Gastrocnemius medialis (tissue), 4 donors: Measurements from ENCODE around the gene ME3. TPM values are rescaled to one million over a fixed set of nuclear protein-coding genes. Genes with fewer than 3 reads are reported as not detected.

Experiments
- ATAC-seq, 2 donors: fragments of 150-250 bp; one replicate each; pipeline ENCODE4 v1.9.1; 2016
- DNase-seq, 2 donors: peaks; one replicate each; pipeline ENCODE4 v3.0.0-alpha.2; 2019
- H3K27ac ChIP-seq, 4 donors: fragments of 200-600 bp; sonication (generic); 1 replicate in 1 of 4; 2 replicates in 3 of 4; pipeline ENCODE4 v1.5.1; 2016 to 2018; ENCODE audit warnings: mild to moderate bottlenecking in 2 of 4, moderate library complexity in 1 of 4
- H3K27me3 ChIP-seq, 3 donors: fragments of 200-600 bp; sonication (generic) in 2 of 3; 1 replicate in 1 of 3; 2 replicates in 2 of 3; pipeline versions ENCODE4 v1.5.1 to v1.6.0; 2016 to 2019; ENCODE audit warnings: mild to moderate bottlenecking in 1 of 3, moderate library complexity in 1 of 3
- H3K36me3 ChIP-seq, 2 donors: fragments of 200-600 bp; sonication (generic) in 1 of 2; one replicate each; pipeline ENCODE4 v1.5.1; 2017 to 2018
- H3K4me1 ChIP-seq, 2 donors: fragments of 200-600 bp; sonication (generic) in 1 of 2; one replicate each; pipeline ENCODE4 v1.5.1; 2016 to 2017; ENCODE audit warnings: mild to moderate bottlenecking in 2 of 2
- H3K4me3 ChIP-seq, 4 donors: fragments of 200-600 bp; sonication (generic) in 3 of 4; 1 replicate in 1 of 4; 2 replicates in 3 of 4; pipeline ENCODE4 v1.5.1; 2016 to 2019; ENCODE audit warnings: mild to moderate bottlenecking in 2 of 4
- H3K9me3 ChIP-seq, 3 donors: fragments of 200-600 bp; sonication (generic) in 2 of 3; 1 replicate in 1 of 3; 2 replicates in 2 of 3; pipeline ENCODE4 v1.5.1; 2016 to 2019
- POLR2A ChIP-seq, 2 donors: fragments of 450-650 bp; IDR thresholded peaks; one replicate each; pipeline ENCODE4 v1.6.1; 2017; ENCODE audit warnings: antibody characterized with exemption in 2 of 2, mild to moderate bottlenecking in 2 of 2, moderate library complexity in 2 of 2
- in situ Hi-C, 4 donors: fragments of 200-750 bp; cut with MboI; loops; one replicate each; pipeline versions ENCODE4 v1.15.0 to v1.8.0; 2017; ENCODE audit warnings: low sequenced_read_pairs in 4 of 4
- intact Hi-C: fragments of 100-400 bp; cut with DNase I; formaldehyde crosslinking; loops from one replicate; pipeline ENCODE4 v1.15.1; 2023; ENCODE audit warnings: low total_unique reads
- total RNA-seq, 4 donors: library from RNA; depleted of rRNA; stranded (reverse); fragments of >200 nt; gene quantifications; one replicate each; pipeline versions ENCODE4 v1.1.0 to v1.2.3, GENCODE V29; 2016
- TF ChIP-seq, protein P1 (sequence below), 5 experiments: fragments of 450-650 bp in 3 of 5; fragments of 200-600 bp in 2 of 5; sonication (generic) in 2 of 5; IDR thresholded peaks in 4 of 5; conservative IDR thresholded peaks in 1 of 5; 1 replicate in 4 of 5; 2 replicates in 1 of 5; pipeline ENCODE4 v1.5.1; 2016 to 2019; ENCODE audit warnings: antibody characterized with exemption in 5 of 5, mild to moderate bottlenecking in 3 of 5, moderate library complexity in 3 of 5

Gene ME3
- total RNA-seq, 4 donors from 2014 or later, result 4.2 to 17.0 (median 15.7) TPM

GRCh38 chr11:86514453-86514852 is 158.0 kb downstream of the ME3 start:
- H3K4me1 ChIP-seq, result peaks cover 6 to 24% of the 10 kb centered on the region in 2 donors
- no peak for DNase-seq
- H3K9me3 ChIP-seq, result no peaks in the 10 kb centered on the region
- no peaks in the 10 kb centered on the region for H3K27me3 ChIP-seq
- intact Hi-C loops (no loop called here), in situ Hi-C loops (no loop called here)
- ATAC-seq, result no peak
- H3K36me3 ChIP-seq, result no peaks in the 10 kb centered on the region
- no peak overlapping the region for H3K27ac ChIP-seq
- H3K4me3 ChIP-seq, result no peak overlapping the region
- no peak for TF ChIP-seq POLR2A (IDR thresholded peaks at IDR 0.05)
- TF ChIP-seq, protein P1, sequence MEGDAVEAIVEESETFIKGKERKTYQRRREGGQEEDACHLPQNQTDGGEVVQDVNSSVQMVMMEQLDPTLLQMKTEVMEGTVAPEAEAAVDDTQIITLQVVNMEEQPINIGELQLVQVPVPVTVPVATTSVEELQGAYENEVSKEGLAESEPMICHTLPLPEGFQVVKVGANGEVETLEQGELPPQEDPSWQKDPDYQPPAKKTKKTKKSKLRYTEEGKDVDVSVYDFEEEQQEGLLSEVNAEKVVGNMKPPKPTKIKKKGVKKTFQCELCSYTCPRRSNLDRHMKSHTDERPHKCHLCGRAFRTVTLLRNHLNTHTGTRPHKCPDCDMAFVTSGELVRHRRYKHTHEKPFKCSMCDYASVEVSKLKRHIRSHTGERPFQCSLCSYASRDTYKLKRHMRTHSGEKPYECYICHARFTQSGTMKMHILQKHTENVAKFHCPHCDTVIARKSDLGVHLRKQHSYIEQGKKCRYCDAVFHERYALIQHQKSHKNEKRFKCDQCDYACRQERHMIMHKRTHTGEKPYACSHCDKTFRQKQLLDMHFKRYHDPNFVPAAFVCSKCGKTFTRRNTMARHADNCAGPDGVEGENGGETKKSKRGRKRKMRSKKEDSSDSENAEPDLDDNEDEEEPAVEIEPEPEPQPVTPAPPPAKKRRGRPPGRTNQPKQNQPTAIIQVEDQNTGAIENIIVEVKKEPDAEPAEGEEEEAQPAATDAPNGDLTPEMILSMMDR (IDR thresholded peaks at IDR 0.05 in 4 of 5, conservative IDR thresholded peaks at IDR 0.05 in 1 of 5), result no peak

- Histone ChIP-seq H3K9me3 (no peaks in the 10 kb centered on the region), H3K4me3 (no peak overlapping the region), H3K27me3 (no peaks in the 10 kb centered on the region), H3K27ac (no peak overlapping the region), H3K36me3 (no peaks in the 10 kb centered on the region), H3K4me1 (peaks cover 2 to 18% of the 10 kb centered on the region in 2 donors)
- in situ Hi-C loops (no loop called here), intact Hi-C loops (no loop called here)
- DNase-seq (no peak), ATAC-seq (no peak)
- TF ChIP-seq POLR2A (IDR thresholded peaks at IDR 0.05), result no peak
Observed at GRCh38 chr11:86513746-86514373, 158.6 kb downstream of the ME3 start.

- no peak for ATAC-seq
- no peak for TF ChIP-seq POLR2A (IDR thresholded peaks at IDR 0.05)
- TF ChIP-seq, protein P1 (IDR thresholded peaks at IDR 0.05 in 4 of 5, conservative IDR thresholded peaks at IDR 0.05 in 1 of 5), result no peak
Observed at GRCh38 chr11:86513138-86513537, 159.3 kb downstream of the ME3 start.

GRCh38 chr11:86511086-86511551 is 161.3 kb downstream of the ME3 start:
- intact Hi-C loops (no loop called here), in situ Hi-C loops (no loop called here)
- Histone ChIP-seq H3K9me3 (no peaks in the 10 kb centered on the region), H3K27ac (no peak overlapping the region), H3K36me3 (peaks cover 0 to 8% of the 10 kb centered on the region in 2 donors), H3K4me1 (peaks cover 0 to 14% of the 10 kb centered on the region in 2 donors), H3K4me3 (no peak overlapping the region), H3K27me3 (no peaks in the 10 kb centered on the region)
- no peak for TF ChIP-seq POLR2A (IDR thresholded peaks at IDR 0.05)
- TF ChIP-seq, protein P1 (IDR thresholded peaks at IDR 0.05 in 4 of 5, conservative IDR thresholded peaks at IDR 0.05 in 1 of 5), result no peak
- ATAC-seq, result peak in 1 of 2 donors; percentile 61
- DNase-seq, result no peak

More at GRCh38 chr11:86513138-86513537, 159.3 kb downstream of the ME3 start:
- peaks cover 0 to 15% of the 10 kb centered on the region in 2 donors for H3K4me1 ChIP-seq
- peaks cover 0 to under 1% of the 10 kb centered on the region in 2 donors for H3K36me3 ChIP-seq
- H3K4me3 ChIP-seq, result no peak overlapping the region
- intact Hi-C loops, result no loop called here
- no peak overlapping the region for H3K27ac ChIP-seq
- H3K27me3 ChIP-seq, result no peaks in the 10 kb centered on the region
- DNase-seq, result no peak
- H3K9me3 ChIP-seq, result no peaks in the 10 kb centered on the region
- in situ Hi-C loops, result no loop called here

DNA sequence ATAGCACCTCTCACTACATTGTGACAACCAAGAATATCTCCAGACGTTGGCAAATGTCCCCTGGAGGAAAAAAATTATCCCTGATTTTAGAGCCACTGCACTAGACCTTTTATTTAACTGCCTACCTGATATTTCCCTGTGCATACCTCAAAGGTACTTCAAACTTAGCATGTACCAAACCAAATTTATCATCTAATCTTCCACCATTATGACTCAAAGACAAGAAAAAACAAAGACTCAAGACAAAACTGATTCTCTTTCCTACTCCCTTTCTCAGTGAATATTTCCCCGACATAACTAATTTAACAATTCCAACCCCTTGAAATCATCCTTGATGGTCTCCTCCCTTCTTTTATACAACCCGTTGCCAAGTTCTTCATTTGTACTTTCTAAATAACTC is 161.7 kb downstream of the ME3 start:
- ATAC-seq (no peak), DNase-seq (no peak)
- H3K36me3 ChIP-seq, result peaks cover 0 to 8% of the 10 kb centered on the region in 2 donors
- intact Hi-C loops, result no loop called here
- peaks cover 0 to 10% of the 10 kb centered on the region in 2 donors for H3K4me1 ChIP-seq
- H3K27ac ChIP-seq, result no peak overlapping the region
- H3K9me3 ChIP-seq, result no peaks in the 10 kb centered on the region
- TF ChIP-seq, protein P1 (IDR thresholded peaks at IDR 0.05 in 4 of 5, conservative IDR thresholded peaks at IDR 0.05 in 1 of 5), result no peak
- no peak for TF ChIP-seq POLR2A (IDR thresholded peaks at IDR 0.05)
- no peak overlapping the region for H3K4me3 ChIP-seq
- in situ Hi-C loops, result no loop called here
- no peaks in the 10 kb centered on the region for H3K27me3 ChIP-seq
